Superior temporal gyrus (tissue), 1 donor: ENCODE results near the gene TBC1D5.

Source experiments
- DNase-seq: peaks from one replicate; pipeline ENCODE4 v3.0.0-alpha.2; 2016; ENCODE audit errors: extremely low spot score

Gene TBC1D5

GRCh38 chr3:17110660-17111396, 631.6 kb downstream of the TBC1D5 start:
- no peak for DNase-seq
